Loucy (cell line): ENCODE data around the gene TMA7B.

Experiments
- H2AFZ ChIP-seq: fragments of 200-600 bp; sonication (generic); 2 replicates; pipeline ENCODE4 v1.6.0; 2016; ENCODE audit warnings: antibody characterized with exemption, mild to moderate bottlenecking, low read length, moderate library complexity
- H3F3A ChIP-seq: fragments of 200-600 bp; 2 replicates; pipeline ENCODE4 v1.6.0; 2016; ENCODE audit warnings: antibody characterized with exemption, low read depth, mild to moderate bottlenecking
- H3K27me3 ChIP-seq: fragments of 200-600 bp; sonication (generic); 2 replicates; pipeline ENCODE4 v1.6.1; 2014; ENCODE audit warnings: low read length, mild to moderate bottlenecking; ENCODE audit not compliant: insufficient read depth, poor library complexity, severe bottlenecking
- H3K36me3 ChIP-seq: fragments of 200-600 bp; sonication (generic); 2 replicates; pipeline ENCODE4 v1.6.1; 2016; ENCODE audit warnings: low read length; ENCODE audit not compliant: insufficient read depth
- H3K4me1 ChIP-seq: fragments of 200-600 bp; sonication (generic); 2 replicates; pipeline ENCODE4 v1.5.1; 2014; ENCODE audit warnings: low read length, mild to moderate bottlenecking; ENCODE audit not compliant: insufficient read depth, poor library complexity, severe bottlenecking
- H3K4me2 ChIP-seq: fragments of 200-600 bp; sonication (generic); 2 replicates; pipeline ENCODE4 v1.6.0; 2014; ENCODE audit warnings: antibody characterized with exemption, low read length, low read depth, mild to moderate bottlenecking; ENCODE audit not compliant: poor library complexity, severe bottlenecking
- H3K4me3 ChIP-seq: fragments of 200-600 bp; sonication (generic); 2 replicates; pipeline ENCODE4 v1.5.1; 2014; ENCODE audit warnings: low read length, mild to moderate bottlenecking, mixed read lengths; ENCODE audit not compliant: poor library complexity, severe bottlenecking
- H3K79me2 ChIP-seq: fragments of 200-600 bp; sonication (generic); 2 replicates; pipeline ENCODE4 v1.6.1; 2014; ENCODE audit warnings: low read length; ENCODE audit not compliant: insufficient read depth
- H3K9ac ChIP-seq: fragments of 200-600 bp; sonication (generic); 2 replicates; pipeline ENCODE4 v1.6.0; 2014; ENCODE audit warnings: mild to moderate bottlenecking, low read depth, low read length, moderate library complexity; ENCODE audit not compliant: poor library complexity, severe bottlenecking
- H3K9me2 ChIP-seq: fragments of 200-600 bp; sonication (generic); replicated peaks from 2 replicates; pipeline ENCODE4 v1.6.1; 2016; ENCODE audit warnings: low read depth, low read length, mixed read lengths
- H3K9me3 ChIP-seq: fragments of 200-600 bp; sonication (generic); 2 replicates; pipeline ENCODE4 v1.6.1; 2014; ENCODE audit warnings: mild to moderate bottlenecking, antibody characterized with exemption, low read length, low read depth; ENCODE audit not compliant: insufficient read depth
- H4K20me1 ChIP-seq: fragments of 200-600 bp; sonication (generic); 2 replicates; pipeline ENCODE4 v1.6.0; 2014; ENCODE audit warnings: antibody characterized with exemption, low read length, mild to moderate bottlenecking; ENCODE audit not compliant: insufficient read depth, poor library complexity, severe bottlenecking
- CTCF ChIP-seq: fragments of 200-600 bp; sonication (generic); conservative IDR thresholded peaks from 2 replicates; pipeline ENCODE4 v1.5.1; 2014; ENCODE audit warnings: mild to moderate bottlenecking, antibody characterized with exemption, low read length
- EZH2phosphoT487 ChIP-seq: fragments of 200-600 bp; IDR thresholded peaks from 2 replicates; pipeline ENCODE4 v1.6.1; 2018; ENCODE audit warnings: antibody characterized with exemption, mild to moderate bottlenecking, moderate library complexity, borderline replicate concordance

The TMA7B gene

DNA sequence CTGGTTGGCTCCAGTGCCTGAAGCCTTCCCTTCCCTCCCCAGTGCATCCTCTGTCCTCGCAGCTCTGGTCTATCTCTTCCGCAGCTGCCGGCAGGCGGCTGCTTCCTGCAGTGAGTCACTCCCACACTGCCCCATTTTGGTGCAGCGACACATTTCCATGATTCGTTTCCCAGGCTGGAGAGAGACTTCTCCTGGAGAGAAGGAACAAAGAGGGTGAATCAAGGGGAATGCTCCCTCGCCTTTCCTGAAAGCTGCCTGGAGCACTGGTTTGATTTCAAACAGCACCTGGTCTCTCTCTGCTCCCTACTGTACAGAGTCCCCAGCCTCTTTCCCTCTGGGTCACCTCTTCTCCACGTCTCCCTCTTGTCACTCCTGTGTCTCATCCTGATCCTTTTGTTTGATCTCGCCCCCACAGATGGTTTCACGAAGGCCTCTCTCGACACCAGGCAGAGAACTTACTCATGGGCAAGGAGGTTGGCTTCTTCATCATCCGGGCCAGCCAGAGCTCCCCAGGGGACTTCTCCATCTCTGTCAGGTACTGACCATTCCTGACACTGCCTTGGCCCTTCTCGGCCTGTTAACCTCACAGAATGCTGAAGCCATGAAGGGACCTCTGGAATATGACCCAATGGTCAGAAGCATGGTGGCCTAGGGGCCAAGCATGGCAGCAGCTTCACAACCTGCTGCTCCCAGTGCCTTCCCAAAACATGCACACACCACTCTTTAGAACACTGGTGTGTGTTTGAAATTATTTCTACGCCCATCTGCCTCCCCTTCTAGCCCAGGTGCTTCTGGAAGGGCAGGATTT is at the start of gene TMA7B:
TSS of gene TMA7B (plus strand) at position 758 of the 808 bp plus-strand sequence. CDS start 3,978 bp downstream, outside the sequence.
- Histone ChIP-seq H3K36me3 (peaks cover 60% of the 10 kb centered on the region; the same call in 1 of the 2 replicates), H3K4me2 (peak within 1 kb of the TSS; percentile 77)

DNA sequence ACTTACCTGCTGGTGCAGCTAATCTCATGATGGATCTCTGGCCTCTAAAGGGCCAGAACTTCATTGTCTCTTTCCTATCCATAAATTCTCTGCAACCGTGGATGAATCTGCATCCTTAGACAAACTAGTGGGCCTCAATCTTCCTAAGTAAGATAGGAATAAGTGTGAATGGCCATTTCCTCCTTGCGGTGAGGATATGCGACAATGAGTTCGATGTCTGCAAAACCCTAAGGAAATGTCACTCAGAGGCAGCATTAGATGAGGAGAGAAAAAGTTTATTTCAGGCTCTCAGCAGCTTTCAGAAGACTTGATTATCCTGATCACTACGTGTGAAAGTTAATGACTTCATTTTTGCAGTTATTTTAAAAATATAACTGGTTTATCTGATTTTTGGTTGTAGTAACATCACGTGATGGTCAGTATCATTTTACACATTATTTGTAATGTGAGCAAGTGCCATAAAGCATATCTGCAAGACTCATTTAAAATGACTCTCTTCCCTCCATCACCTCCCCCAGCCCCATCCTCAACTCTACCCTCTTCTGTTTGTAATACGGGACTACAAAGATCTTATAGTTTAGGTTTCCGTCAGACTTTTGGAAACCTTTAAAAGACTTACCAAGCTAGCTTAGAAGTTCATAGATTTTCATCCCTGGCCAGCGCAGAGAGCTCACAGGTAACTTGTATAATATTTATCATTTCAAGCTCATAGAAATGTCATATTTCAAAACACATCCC is 49.2 kb upstream of the TMA7B start:
- TF ChIP-seq EZH2phosphoT487 (no peak), CTCF (no peak)
- Histone ChIP-seq H3K79me2 (peaks cover 99% of the 10 kb centered on the region), H2AFZ (no peak overlapping the region), H3K9me3 (no peaks in the 10 kb centered on the region), H3K9me2 (no peaks in the 10 kb centered on the region), H3K9ac (peak overlapping the region; percentile 31), H4K20me1 (peaks cover 81% of the 10 kb centered on the region), H3F3A (no peaks in the 10 kb centered on the region), H3K36me3 (peaks cover 19% of the 10 kb centered on the region; the same call in 1 of the 2 replicates), H3K4me2 (peak overlapping the region; percentile 94), H3K4me3 (peak overlapping the region; percentile 43), H3K4me1 (peaks cover 83% of the 10 kb centered on the region), H3K27me3 (no peaks in the 10 kb centered on the region)

More for the DNA sequence above, at the start of gene TMA7B:
- Histone ChIP-seq H3K27me3 (no peaks in the 10 kb centered on the region), H3K4me1 (peaks cover 82% of the 10 kb centered on the region), H3K4me3 (peak within 1 kb of the TSS; percentile 57), H2AFZ (no peak within 1 kb of the TSS), H3K9me2 (no peaks in the 10 kb centered on the region), H3K9me3 (no peaks in the 10 kb centered on the region), H3K9ac (peak within 1 kb of the TSS; percentile 72), H3F3A (peaks cover 22% of the 10 kb centered on the region), H3K79me2 (peaks cover 45% of the 10 kb centered on the region), H4K20me1 (no peaks in the 10 kb centered on the region)
- no peak for TF ChIP-seq CTCF

DNA sequence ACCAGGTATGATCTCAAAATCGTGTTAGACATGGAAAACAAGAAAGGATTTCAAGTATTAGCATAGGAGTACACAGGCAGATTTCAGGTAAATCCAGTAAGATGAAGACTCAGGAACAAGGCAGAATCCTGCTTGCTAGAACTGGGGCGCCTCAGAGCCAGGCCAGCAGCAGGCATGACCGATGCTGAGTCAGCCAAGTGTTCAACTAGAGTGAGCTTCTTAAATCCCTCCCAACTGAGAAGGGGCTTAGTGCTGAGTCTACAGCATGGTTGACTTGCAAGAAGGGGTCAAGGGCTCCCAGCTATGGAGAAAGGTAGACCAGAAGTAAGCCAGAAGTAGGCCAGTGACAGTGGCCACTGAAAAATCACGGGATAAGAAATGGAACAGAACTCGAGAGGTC is 46.9 kb upstream of the TMA7B start:
- Histone ChIP-seq H3K36me3 (peaks cover 22% of the 10 kb centered on the region; the same call in 1 of the 2 replicates), H3K4me2 (peak overlapping the region; percentile 94), H3K79me2 (peaks cover 99% of the 10 kb centered on the region), H3F3A (no peaks in the 10 kb centered on the region), H2AFZ (no peak overlapping the region), H3K4me1 (peaks cover 82% of the 10 kb centered on the region), H3K9me2 (no peaks in the 10 kb centered on the region), H4K20me1 (peaks cover 86% of the 10 kb centered on the region), H3K9me3 (no peaks in the 10 kb centered on the region), H3K27me3 (no peaks in the 10 kb centered on the region), H3K9ac (no peak overlapping the region), H3K4me3 (no peak overlapping the region)
- TF ChIP-seq CTCF (no peak), EZH2phosphoT487 (no peak)
